DOHH2 (cell line): ENCODE measurements around the gene MMP24OS.

Source experiments
- H3F3A ChIP-seq: fragments of 200-600 bp; sonication (generic), shearing (Covaris generic); 2 replicates; pipeline ENCODE4 v1.6.0; 2016; ENCODE audit warnings: antibody characterized with exemption, mild to moderate bottlenecking; ENCODE audit not compliant: control insufficient read depth, insufficient read depth
- H3K27ac ChIP-seq: fragments of 200-600 bp; sonication (generic); 2 replicates; pipeline ENCODE4 v1.5.1; 2014; ENCODE audit warnings: low read depth, mild to moderate bottlenecking, low read length, moderate library complexity
- H3K27me3 ChIP-seq: fragments of 200-600 bp; sonication (generic); 2 replicates; pipeline ENCODE4 v1.6.1; 2014; ENCODE audit warnings: mild to moderate bottlenecking, low read length, mixed read lengths; ENCODE audit not compliant: control insufficient read depth
- H3K36me3 ChIP-seq: fragments of 200-600 bp; sonication (generic); 2 replicates; pipeline ENCODE4 v1.6.1; 2014; ENCODE audit warnings: mild to moderate bottlenecking, low read length, moderate library complexity, mixed read lengths; ENCODE audit not compliant: control insufficient read depth
- H3K4me1 ChIP-seq: fragments of 200-600 bp; sonication (generic); 2 replicates; pipeline ENCODE4 v1.6.1; 2014; ENCODE audit warnings: mild to moderate bottlenecking, low read length, mixed read lengths; ENCODE audit not compliant: control insufficient read depth
- H3K4me2 ChIP-seq: fragments of 200-600 bp; sonication (generic); 2 replicates; pipeline ENCODE4 v1.6.0; 2014; ENCODE audit warnings: mild to moderate bottlenecking, low read length, moderate library complexity
- H3K4me3 ChIP-seq: fragments of 200-600 bp; sonication (generic); 2 replicates; pipeline ENCODE4 v1.5.1; 2014; ENCODE audit warnings: mild to moderate bottlenecking, low read length, mixed read lengths
- H3K79me2 ChIP-seq: fragments of 200-600 bp; sonication (generic); 2 replicates; pipeline ENCODE4 v1.6.1; 2014; ENCODE audit warnings: mild to moderate bottlenecking, low read length, mixed read lengths; ENCODE audit not compliant: control insufficient read depth
- H3K9me2 ChIP-seq: fragments of 200-600 bp; sonication (generic); replicated peaks from 2 replicates; pipeline ENCODE4 v1.6.1; 2014; ENCODE audit warnings: mild to moderate bottlenecking, low read length, mixed read lengths; ENCODE audit not compliant: control insufficient read depth
- H3K9me3 ChIP-seq: fragments of 200-600 bp; sonication (generic); 2 replicates; pipeline ENCODE4 v1.6.1; 2014; ENCODE audit warnings: antibody characterized with exemption, low read length, mixed read lengths; ENCODE audit not compliant: control insufficient read depth, insufficient read depth
- H4K20me1 ChIP-seq: fragments of 200-600 bp; sonication (generic); 2 replicates; pipeline ENCODE4 v1.6.0; 2014; ENCODE audit warnings: low read depth, mild to moderate bottlenecking, antibody characterized with exemption, low read length, moderate library complexity; ENCODE audit not compliant: control insufficient read depth, insufficient read depth
- CTCF ChIP-seq: fragments of 200-600 bp; sonication (generic); IDR thresholded peaks from one replicate; pipeline ENCODE4 v1.5.1; 2014; ENCODE audit warnings: antibody characterized with exemption, mild to moderate bottlenecking, low read depth, low read length; ENCODE audit not compliant: poor library complexity, severe bottlenecking
- EZH2phosphoT487 ChIP-seq: fragments of 200-600 bp; sonication (generic); IDR thresholded peaks from 2 replicates; pipeline ENCODE4 v1.6.1; 2017; ENCODE audit warnings: borderline replicate concordance, mild to moderate bottlenecking, antibody characterized with exemption, low read length, moderate library complexity, mixed read lengths

Gene MMP24OS

DNA sequence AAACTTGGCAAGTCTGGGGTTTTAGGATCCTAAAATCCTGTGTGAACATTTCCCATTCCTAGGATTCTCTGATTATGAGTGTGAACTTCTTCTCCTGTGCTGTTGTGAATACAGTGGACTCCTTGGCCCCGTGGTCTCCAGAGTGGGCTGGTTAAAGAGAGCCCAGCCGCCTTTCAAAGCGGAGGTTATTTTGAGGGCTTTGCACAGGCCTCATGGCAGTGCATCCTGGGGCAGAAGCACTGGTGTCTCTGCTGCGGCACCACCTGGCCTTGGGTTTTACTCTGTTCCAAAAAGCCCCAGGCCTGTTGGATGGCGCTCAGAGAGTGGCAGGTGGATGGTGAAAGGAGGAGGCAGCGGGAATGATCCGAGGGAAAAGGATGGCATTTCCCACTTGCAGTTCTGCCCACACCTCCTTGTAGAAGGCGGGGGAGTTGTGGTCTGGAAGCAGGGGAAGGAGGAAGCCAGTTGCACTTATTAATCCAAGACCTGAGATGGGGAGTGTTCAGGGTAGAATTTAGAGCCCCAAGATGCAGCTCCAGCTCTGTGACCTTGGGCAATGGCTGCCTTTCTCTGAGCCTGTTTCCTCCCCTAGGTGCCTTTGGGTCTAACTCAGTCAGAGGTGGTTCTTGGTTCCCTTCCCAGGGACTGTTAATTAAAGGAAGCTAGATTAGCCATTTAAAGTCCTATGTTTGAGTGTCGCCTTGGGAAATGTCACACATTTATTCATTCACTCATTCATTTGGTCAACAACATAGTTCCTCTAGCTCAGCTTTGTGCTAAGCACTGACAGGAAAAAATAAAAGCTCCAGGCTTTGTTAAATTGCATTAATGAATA lies 29.1 kb downstream of the MMP24OS start:
- no peaks in the 10 kb centered on the region for H3K27me3 ChIP-seq
- no peaks in the 10 kb centered on the region for H3K4me1 ChIP-seq
- no peak overlapping the region for H3K4me2 ChIP-seq
- TF ChIP-seq CTCF (no peak), EZH2phosphoT487 (no peak)
- no peaks in the 10 kb centered on the region for H3K79me2 ChIP-seq
- H3K36me3 ChIP-seq = no peaks in the 10 kb centered on the region
- H3K9me3 ChIP-seq = no peaks in the 10 kb centered on the region
- no peaks in the 10 kb centered on the region for H4K20me1 ChIP-seq
- H3K27ac ChIP-seq = no peak overlapping the region
- no peak overlapping the region for H3K4me3 ChIP-seq
- H3F3A ChIP-seq = no peaks in the 10 kb centered on the region
- no peaks in the 10 kb centered on the region for H3K9me2 ChIP-seq

- Histone ChIP-seq H3K79me2 (no peaks in the 10 kb centered on the region), H3K4me1 (no peaks in the 10 kb centered on the region), H3K27me3 (no peaks in the 10 kb centered on the region), H3K9me2 (no peaks in the 10 kb centered on the region), H3K36me3 (no peaks in the 10 kb centered on the region), H3K4me3 (no peak overlapping the region), H3F3A (no peaks in the 10 kb centered on the region), H3K9me3 (no peaks in the 10 kb centered on the region), H3K4me2 (no peak overlapping the region), H3K27ac (no peak overlapping the region), H4K20me1 (no peaks in the 10 kb centered on the region)
- TF ChIP-seq CTCF = no peak
Measured at GRCh38 chr20:35246723-35247122, 31.2 kb downstream of the MMP24OS start.

GRCh38 chr20:35243986-35244385 lies 33.9 kb downstream of the MMP24OS start:
- TF ChIP-seq CTCF (no peak), EZH2phosphoT487 (no peak)
- Histone ChIP-seq H3K4me2 (no peak overlapping the region), H3K9me2 (no peaks in the 10 kb centered on the region), H3K36me3 (no peaks in the 10 kb centered on the region), H3K27ac (no peak overlapping the region), H3K79me2 (no peaks in the 10 kb centered on the region), H4K20me1 (no peaks in the 10 kb centered on the region), H3F3A (no peaks in the 10 kb centered on the region), H3K4me1 (no peaks in the 10 kb centered on the region), H3K27me3 (peaks cover 12% of the 10 kb centered on the region), H3K4me3 (no peak overlapping the region), H3K9me3 (no peaks in the 10 kb centered on the region)
